Metanephros (tissue), 2 donors: Measurements from ENCODE around the gene RGS7. TPM values are rescaled to one million over a fixed set of nuclear protein-coding genes. Genes with fewer than 3 reads are reported as not detected.

Experiments used
- small RNA-seq: library from RNA; depleted of rRNA; stranded (forward); fragments of <200 nt; gene quantifications from one replicate; pipeline ENCODE3, GENCODE V24; 2014; ENCODE audit warnings: low replicate concordance
- total RNA-seq: library from RNA; depleted of rRNA; stranded (reverse); fragments of >200 nt; gene quantifications from one replicate; pipeline ENCODE4 v1.2.3, GENCODE V29; 2014

The RGS7 gene
- total RNA-seq = 5.0 TPM

DNA sequence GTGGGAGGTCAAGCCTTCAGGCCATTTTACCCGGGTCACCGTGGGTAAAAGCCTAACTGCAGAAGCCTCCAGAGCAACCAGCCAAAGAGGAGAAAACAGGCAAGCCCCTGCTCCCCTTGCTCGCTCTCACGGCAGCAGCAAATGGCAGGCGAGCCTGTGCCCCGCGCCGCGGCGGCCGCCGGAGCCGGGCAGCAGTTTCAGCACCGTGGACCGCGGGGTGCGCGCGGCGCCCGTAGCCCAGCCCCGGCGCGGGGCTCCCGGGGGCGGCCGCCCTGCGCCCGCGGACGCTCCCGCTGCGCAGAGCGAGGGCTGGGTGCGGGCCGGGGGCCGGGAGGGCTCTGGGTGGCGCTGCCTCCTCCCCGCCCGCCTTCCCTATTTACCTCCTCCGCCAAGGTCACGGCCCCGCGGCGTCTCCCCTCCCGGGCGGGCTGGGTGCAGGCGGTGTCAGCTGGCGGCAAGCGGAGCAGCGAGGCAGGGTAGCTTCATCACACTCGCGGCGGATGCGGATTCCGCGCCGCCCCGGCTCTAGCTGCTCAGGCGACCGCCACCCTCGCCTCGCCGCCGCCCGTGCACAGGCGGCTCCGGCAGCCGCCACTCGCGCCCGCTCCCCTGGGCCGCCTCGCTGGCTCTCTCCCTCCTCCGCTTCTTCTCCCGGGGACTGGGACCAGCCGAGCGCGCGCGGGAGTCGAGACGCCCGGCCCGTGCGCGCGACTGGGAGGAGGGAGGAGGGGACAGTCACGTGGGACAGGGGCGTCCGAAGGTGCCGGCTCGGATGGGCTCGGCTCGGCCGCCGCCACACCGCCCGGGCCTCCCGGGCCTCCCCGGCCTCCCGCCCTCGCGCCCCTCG, at the start of gene RGS7:
RGS7 (minus strand) TSS at position 687 of the 847 bp plus-strand sequence.

Small RNA genes lying within 50 kb of the gene (small RNA-seq; reads per million reads assigned to genes)
- not detected for gene MIR3123

Other genes with a start within 250 kb of the RGS7 start
- 67.3 TPM for gene FH, start 162.6 kb upstream of the RGS7 start, total RNA-seq
- gene KMO, start 175.2 kb upstream of the RGS7 start, total RNA-seq = 7.8 TPM